HG03025 (cell line): ENCODE data around the gene CYP2D6.
"Not testable (repeated sequence)": the region's sequence is repeated elsewhere in the genome, so short reads cannot be mapped to it uniquely, and the experiment has no call there.

ENCODE experiments used
- ATAC-seq: cut with Tn5 transposase; IDR thresholded peaks from one replicate; pipeline ENCODE4 v1.9.1; 2021; ENCODE audit warnings: mild to moderate bottlenecking, moderate library complexity; ENCODE audit not compliant: unreplicated experiment, low FRiP score

The CYP2D6 gene

DNA sequence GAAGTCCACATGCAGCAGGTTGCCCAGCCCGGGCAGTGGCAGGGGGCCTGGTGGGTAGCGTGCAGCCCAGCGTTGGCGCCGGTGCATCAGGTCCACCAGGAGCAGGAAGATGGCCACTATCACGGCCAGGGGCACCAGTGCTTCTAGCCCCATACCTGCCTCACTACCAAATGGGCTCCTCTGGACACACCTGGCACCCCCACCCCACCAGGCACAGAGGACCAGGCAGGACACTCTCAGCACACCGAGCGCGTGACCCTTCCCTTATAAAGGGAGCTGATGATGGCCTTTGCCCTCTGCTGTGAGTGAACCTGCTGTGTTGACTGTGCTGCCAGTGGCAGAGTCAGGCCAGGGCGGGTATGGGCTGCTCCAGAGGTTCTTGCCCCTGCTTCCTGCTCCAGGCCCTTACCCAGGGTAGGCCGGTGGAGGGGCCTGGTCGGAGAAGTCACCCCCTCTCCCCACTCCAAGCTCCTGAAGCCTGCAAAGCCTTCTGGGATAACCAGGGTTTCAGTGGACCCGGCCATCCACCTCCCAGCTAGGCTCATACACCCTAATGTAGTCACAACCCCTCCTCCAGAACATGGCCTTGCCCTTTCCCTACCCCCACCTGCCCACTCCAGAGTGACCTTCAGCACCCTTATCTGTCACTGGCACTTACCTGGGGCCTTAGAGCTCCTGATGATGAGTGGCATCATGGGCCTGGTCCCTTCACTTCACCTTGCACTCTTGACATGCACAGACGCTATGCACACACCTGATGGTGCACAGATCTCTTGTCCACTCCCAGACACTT is at the start of gene CYP2D6:
Gene CYP2D6, minus strand, starts transcription at position 172 of the 793 bp plus-strand sequence. Its CDS starts 19 bp downstream, at position 153.
- ATAC-seq = not testable (repeated sequence)

DNA sequence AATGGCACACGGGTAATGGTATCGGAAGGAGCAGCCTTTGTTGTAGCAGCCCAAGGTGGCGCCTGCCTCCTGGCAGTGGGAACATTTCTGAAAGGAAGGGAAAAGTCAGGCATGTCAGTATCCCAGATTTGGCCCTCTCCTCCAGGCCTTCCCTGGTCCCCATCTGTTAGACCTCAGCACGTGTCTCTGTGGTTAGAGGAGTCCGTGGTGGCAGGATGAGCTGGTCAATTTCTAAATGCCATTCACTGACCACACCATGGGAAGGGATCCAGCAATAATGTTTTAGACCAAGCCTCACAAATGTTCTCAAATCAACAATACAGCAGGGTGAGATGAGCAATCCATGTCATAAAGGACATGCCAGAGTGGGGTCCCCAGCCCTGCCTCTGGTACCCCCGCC is 49.0 kb upstream of the CYP2D6 start:
- ATAC-seq = no peak

- no peak for ATAC-seq
Observed at GRCh38 chr22:42178910-42179519, 48.4 kb upstream of the CYP2D6 start.

GRCh38 chr22:42177891-42178336 is 47.3 kb upstream of the CYP2D6 start:
- no peak for ATAC-seq

DNA sequence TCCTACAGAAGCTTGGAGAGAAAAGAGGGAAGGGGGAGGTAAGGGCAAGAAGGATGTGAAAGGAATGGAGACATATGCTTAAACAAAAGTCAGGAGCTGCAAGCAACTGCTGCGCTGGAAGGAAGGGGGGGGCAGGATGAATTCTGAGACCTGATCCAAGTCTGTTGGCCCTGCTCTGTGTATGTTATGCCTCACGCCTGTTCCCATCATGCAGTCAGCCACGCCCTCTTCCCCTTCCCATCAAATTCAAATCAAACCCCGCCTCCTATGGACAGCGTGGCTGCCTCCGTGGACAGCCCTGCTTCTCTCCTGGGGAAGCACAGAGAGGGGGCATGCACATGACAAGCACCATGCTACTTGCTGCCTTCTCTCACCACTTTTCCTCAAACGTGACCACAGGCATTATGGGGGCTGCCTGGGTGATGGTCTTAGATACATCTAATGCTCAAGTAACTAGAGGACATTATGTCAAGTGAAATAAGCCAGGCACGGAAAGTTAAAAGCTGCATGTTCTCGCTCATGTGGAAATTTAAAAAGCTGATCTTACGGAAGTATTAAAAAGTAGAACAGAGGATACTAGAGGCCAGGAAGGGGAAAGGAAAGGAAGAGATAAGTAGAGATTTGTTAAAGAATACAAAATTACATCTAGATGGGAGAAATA is 45.8 kb upstream of the CYP2D6 start:
- no peak for ATAC-seq

DNA sequence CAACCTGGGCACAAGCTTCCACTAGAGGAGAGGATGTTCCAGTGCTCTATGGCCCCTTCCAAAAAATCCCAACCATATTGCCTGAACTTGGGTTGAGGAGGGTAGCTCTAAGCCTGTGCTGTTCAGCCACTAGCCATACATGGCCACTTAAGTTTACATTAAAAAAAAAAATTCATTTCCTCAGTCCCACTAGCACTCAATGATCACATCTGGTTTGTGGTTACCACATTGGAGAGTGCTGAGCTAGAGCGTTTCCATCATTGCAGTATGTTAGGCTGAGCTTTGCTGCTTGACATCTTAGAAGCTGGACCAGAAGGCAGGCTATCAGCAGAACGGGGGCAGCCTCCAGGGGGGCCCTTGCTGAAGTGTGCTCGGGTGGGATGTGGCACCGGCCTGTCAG is 43.5 kb upstream of the CYP2D6 start:
- ATAC-seq = no peak

DNA sequence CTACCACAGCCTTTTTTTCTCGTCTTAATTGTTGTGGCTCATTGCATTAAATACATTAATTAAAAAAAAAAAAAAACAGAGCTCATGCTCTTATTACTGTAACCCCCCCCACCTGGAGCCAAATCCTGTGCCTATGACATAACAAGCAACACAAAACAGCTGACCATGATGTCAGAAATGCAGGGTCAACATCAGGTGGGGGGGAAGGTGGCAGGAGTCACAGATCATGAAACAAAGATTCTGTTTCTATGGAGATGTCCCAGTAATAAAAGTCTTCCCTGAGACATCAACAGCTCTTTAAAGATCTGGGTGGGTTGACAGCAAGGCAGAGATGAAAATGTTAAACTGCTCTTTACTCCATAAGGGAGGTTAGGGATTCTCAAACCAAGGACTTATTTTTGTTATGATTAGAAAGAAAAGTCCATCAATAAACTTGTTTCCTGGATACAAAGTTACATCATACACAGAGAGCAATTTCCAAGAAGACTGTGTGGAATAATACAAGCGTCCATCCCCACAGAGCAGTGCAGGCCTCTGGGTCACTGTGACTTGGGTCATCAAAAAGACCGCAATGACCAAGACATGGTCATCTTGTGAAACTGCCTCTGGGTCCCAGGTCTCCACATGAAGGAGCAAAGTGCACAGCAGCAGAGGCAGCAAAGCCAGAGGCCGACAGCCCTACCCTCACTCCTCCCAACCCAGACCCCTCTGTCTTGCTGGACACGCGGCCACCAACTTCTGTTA is 42.7 kb upstream of the CYP2D6 start:
- no peak for ATAC-seq

DNA sequence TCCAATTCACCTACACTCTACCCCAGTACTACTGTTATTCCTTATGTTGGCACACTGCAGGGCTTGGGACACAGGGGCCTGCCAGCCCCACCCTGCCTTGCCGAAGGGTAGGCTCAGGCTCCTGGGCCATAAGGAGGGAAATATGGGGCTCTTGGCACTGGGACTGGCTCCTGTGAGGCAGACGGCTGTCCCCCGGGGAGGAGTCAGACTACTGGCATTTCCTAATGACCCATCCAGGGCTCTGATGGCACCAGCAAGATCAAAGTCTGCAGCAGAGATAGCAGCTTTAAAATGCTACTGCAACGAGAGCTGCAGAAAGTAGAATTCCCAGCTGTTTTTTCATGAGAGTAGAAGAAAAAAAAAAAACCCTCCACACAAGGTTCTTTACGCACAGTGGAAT is 42.2 kb upstream of the CYP2D6 start:
- ATAC-seq = no peak

DNA sequence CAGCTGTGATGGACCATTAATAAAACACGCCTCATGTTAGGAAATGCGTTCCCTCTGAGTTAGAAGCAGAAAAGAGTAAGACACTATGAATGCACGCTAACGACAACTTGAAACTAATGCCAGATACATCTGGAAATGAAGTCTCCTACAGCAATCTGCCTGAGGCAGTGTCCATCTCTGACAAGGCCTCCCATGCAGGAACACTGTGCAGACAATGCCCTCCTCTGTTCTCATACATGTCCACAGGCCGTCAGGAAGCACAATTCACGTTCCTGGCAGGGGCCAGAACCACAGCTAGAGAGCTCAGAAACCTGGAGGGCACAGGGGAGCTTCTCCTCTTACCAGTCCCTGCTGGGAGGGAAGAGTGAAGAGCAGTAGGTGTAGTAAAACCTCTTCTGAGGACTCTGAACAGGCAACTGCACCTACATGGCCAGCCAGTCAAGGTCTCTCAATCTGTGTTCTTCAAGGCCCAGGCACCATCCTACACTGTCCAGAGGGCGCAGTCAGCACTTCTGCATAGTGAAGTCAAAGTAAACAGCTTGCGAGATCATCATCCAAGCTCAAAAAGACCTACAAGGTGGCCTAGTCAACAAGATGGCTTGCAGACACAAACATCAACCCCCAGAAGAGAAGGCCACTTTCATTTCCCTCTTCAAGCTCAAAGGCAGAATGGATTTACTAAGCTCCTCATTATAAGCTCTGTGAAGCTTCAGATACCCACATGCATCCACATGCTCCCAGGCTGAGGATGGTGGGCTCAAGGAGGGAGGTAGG is 41.5 kb upstream of the CYP2D6 start:
- no peak for ATAC-seq

DNA sequence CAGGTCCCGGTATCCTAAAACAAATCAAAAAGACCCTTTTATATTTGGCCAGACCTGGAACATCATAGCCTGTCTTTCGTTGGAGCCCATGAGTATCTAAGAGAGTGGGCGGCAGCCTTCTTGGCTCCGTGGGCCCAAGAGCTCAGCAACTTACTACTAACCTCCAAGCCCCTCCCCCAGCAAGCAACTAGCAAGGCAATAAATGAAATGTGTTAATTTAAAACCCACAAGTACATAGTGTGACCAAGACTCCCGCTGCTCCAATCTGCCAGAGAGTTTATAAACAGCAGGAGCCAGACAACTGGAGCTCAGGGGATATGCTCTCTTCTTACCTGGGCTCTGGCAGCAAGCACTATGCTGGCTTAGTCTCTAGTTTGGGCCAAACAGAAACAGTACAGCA is 40.8 kb upstream of the CYP2D6 start:
- no peak for ATAC-seq

DNA sequence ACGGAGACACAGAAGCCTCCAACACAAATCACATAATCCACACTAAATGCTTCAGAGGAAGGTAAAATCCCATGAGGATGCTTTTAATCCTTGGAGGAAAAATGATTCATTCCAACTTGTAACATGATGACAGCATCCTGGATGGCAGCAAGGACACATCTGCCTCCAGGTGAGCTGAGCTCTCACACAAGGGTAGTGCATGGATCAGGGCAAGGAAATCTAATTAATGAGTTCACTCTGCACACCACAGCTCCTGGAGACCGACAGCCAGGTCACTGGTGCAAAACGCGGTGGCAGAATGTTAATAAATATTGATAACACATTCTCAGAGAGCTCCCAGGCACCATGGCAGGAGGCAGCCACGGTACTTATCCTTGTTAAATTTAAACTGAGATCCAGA is 40.3 kb upstream of the CYP2D6 start:
- ATAC-seq = no peak

DNA sequence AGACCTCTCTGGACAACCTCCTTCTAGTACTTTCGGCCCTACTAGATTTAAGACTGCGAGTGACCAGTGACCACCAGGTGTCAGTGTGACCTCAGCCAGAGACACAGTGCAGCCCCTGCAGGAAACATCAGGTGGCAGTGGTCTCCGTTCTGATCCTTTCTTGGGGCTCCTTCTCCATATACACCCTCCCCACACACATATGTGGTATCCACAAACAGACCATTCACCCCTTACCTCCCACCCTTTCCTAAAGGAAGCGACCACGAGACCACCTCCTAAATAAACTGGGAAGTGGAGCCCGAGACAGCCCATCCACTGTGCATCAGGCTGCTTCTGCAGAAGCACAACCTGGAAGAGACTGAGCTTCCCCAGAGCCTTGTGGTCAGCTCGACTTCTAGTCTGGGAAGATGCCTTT is 38.5 kb upstream of the CYP2D6 start:
- ATAC-seq = no peak

- ATAC-seq = no peak
Observed at GRCh38 chr22:42168476-42168875, 37.9 kb upstream of the CYP2D6 start.

GRCh38 chr22:42167066-42167465 is 36.5 kb upstream of the CYP2D6 start:
- ATAC-seq = no peak

- ATAC-seq = no peak
Observed at GRCh38 chr22:42164901-42165300, 34.3 kb upstream of the CYP2D6 start.

DNA sequence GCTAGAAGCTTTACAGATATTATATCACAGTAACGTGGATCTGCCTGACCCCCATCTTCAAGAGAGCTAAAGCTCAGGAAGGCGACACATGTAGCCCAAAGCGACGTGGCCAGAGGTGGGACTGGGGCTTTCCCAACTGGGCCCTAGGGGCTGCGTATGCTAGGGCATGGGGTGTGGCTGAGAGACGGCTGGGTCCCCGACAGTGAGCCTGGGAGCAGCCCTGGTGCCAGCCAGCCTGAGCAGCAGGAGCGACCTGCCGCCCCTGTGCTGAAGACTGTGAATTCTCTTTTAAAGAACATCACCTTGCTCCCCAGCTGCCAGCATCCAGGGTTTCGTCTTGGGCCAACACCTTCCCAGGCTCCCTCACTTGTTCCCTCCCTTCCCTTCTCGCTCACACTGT is 32.9 kb upstream of the CYP2D6 start:
- ATAC-seq = no peak

- no peak for ATAC-seq
Observed at GRCh38 chr22:42162728-42163489, 32.3 kb upstream of the CYP2D6 start.

DNA sequence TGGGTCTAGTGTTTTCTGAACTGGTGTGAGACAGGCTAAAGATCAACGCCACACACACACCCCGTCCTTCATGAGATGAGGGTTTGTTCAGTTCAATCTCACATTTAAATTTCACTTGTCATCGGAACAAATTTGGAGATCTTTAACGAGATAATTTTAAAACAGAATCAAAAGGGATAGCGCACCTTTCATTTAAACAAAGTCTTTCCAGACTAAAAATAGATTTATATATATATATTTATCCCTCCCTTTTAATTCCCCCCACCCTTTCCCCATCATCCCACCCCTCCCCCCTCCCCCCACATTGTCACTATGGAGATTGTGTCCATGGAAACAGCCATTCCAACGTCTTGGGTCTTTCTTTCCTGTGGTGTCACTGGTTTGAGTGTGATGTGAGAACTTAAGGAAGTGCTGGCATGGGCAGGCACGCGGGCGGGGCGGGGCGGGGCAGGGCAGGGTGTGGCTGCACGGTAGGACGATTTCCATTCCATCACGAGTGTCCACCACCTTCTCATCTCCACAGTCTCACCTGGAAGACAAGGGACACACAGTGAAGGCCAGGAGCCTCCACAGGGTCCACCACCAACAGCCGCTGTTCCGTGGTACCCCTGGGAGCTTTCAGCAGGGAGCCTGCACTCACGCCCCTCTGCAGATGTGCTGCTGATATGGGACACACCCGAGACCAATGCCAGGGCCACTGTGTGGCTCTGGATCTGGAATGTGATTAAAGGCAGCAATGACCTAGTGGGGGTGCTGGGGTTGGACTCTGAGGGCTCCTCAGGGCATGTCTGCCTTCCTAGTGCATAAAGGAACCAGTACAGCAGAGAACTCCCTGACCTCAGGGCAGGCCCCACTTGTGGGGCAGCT is 30.5 kb upstream of the CYP2D6 start:
- no peak for ATAC-seq
